Medulla oblongata (tissue), 1 donor: ENCODE results near the gene DNASE1L2.

Source experiments
- DNase-seq: peaks from one replicate; pipeline ENCODE4 v3.0.0-alpha.2; 2015; ENCODE audit errors: extremely low spot score

Gene DNASE1L2

DNA sequence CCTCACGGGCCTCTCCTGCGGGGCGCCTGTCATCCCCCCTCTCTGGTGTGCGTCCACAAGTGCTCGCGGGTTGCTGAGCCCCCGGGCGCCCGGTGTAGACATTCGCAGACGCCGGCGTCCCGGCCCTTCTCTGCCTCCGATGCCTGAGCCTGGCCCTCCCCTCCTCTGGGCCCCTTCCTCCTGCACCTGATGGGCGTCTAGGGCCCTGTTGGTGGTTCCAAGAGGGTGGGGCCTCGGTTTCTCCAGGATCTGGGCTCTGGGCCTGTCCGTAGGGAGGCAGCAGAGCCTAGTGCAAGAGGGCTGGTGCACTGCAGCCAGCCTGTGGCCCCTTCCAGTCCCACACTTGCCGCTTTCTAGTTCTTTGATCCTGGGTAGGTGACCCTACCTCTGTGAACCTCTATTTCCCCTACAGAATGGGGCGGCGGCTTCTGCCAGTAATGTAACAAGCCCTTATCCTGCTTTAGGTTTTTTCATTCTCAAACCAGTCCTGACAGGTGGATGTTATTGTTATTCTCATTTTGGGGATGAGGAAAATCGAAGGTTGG, 12.2 kb upstream of the DNASE1L2 start:
- peak; percentile 48 for DNase-seq

DNA sequence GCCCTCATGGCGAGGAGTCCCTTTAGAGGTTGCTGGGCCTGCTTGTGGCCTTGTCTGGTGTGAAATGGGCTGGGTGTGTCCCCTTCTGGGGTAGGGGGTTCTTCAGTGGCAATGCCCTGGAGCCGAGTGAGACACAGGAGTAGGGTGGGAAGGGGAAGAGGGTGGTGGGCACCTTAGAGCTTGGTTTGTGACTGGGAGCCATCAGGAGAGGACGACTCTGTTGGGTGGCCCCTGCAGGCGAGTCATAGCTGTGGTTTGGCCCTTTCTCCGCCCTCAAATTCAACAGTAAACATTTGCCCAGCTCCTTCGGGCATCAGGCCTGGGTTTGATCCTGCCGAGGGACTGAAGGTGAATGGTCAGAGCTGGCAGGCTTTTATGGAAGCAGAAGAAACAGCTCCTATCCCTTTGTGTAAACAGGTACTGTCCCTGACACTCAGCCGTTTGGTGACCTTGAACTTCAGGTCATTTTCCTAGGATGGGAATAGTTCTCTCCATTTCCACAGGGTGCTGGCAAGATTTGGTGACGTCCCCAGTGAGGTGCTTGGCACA, 9.9 kb upstream of the DNASE1L2 start:
- DNase-seq = no peak

DNA sequence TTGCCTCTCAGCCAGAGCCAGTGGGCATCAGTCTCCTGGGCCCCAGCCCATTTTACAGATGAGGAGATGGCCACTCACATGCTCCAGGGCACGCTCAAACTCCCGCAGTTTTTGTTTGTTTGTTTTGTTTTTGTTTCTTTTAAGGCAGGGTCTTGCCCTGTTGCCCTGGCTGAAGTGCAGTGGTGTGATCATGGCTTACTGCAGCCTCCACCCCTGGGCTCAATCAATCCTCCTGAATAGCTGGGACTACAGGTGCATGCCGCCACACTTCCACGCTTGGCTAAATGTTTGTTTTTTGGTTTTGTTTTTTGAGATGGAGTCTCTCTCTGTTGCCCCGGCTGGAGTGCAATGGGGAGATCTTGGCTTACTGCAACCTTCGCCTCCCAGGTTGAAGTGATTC, 9.3 kb upstream of the DNASE1L2 start:
- DNase-seq = no peak

DNA sequence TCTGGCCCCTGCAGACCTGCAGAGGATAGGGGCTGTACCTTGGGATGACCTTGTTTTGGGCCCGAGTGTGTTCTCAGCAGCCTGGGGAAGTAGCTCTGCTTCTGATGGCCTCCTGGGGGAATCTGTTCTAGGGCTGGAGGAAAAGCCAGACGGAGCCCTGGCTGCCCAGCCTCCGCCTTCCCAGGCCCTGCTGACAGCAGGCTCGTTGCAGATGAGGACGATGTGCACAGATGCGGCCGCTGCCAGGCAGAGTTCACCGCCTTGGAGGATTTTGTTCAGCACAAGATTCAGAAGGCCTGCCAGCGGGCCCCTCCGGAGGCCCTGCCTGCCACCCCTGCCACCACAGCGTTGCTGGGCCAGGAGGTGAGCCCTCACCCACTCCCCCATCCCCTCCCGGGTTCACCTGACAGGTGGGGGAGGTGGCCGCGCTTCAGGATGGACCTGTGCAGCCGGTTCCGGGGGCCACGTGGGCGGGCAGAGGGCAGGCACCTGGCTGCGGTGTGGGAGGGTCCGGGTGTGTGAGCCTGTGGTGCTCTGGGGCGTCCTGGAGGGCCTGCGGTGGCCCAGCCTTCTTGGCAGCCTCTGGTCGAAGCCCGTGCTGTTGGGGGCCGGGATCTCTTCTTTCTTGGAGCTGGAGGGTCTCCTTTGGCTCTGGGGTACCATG, 8.0 kb upstream of the DNASE1L2 start:
- no peak for DNase-seq

DNA sequence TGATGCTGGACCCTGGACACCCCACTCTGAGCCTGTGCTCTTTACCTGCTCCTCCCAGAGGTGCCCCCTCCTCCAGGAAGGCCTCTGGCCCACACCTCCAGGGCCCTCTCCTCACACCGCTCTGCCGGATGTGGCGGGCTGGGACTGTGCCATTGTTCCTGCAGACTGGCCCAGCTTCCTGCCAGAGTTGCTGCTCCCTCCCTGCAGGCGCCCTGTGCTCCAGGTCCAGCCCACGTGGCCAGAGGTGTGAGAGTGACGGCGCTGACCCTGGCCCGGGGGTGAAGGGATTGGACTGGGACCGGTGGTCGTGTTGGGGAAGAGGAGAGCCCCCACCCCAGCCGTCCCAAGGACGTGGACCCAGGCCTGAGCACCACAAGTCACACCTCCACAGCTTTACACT, 7.2 kb upstream of the DNASE1L2 start:
- DNase-seq = no peak

GRCh38 chr16:2229632-2230250, 6.5 kb upstream of the DNASE1L2 start:
- DNase-seq = no peak

DNA sequence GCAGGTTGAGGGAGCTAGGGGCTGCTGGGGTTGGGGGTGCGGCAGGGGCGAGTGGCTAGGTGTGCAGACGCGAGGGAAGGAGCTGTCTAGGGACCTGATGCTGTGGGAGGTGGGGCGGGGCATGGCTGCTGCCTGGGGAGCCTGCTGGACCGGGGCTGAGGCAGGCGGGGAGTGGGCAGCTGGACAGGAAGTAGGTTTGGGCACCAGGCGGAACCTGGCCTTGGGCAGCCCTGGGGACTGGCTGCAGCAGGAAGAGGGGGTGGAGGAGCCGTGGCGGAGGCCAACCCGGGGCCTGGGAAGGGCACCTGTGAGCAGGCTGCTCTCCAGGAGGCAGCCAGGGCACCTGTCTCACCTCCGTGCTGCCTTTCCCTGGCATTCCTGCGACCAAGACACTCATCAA, 5.9 kb upstream of the DNASE1L2 start:
- DNase-seq = no peak

- no peak for DNase-seq
Observed at GRCh38 chr16:2231016-2231931, 5.0 kb upstream of the DNASE1L2 start.

DNA sequence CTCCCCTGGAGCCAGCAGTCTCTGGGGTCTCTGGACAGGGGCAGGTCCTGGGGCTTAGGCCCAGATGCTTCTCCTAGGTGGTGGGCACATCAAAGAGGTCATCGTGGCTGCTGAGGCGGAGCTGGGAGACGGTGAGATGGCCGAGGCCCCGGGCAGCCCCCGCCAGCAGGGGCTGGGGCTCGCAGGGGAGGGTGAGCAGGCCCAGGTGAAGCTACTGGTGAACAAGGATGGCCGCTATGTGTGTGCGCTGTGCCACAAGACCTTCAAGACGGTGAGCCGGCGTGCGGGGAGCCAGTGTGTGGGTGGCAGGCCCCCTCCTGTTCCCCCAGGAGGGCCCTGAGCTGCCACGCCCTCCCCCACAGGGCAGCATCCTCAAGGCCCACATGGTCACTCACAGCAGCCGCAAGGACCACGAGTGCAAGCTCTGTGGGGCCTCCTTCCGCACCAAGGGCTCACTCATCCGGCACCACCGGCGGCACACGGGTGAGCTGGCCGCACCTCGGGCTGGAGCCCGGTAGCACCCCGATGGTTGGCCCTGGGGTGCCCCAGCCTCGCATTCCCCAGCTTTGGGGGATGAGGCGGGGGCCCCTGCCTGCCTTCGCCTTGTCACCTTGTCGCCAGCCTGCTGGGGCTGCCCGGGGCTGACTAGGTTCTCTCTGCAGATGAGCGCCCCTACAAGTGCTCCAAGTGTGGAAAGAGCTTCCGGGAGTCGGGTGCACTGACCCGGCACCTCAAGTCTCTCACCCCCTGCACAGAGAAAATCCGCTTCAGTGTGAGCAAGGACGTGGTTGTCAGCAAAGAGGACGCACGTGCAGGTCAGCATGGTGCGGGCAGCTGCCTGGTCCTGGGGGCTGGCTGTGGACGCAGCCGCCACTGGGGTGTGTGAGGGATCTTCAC, 3.9 kb upstream of the DNASE1L2 start:
- DNase-seq = no peak

GRCh38 chr16:2233046-2233775, 3.0 kb upstream of the DNASE1L2 start:
- DNase-seq = no peak

- DNase-seq = no peak
Observed at GRCh38 chr16:2233872-2234812, 2.1 kb upstream of the DNASE1L2 start.

DNA sequence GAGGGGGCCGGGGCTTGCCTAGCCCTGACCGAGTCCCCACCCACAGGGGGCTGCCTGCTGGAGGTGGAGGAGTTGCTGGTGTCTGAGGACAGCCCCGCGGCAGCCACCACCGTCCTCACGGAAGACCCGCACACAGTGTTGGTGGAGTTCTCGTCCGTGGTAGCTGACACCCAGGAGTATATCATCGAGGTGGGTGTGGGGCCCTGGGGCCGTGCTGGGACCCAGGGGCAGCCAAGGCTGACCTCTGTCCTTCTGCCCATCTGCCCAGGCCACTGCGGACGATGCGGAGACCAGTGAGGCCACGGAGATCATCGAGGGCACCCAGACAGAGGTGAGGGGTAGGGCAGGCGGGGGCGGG, 1.5 kb upstream of the DNASE1L2 start:
- no peak for DNase-seq

DNA sequence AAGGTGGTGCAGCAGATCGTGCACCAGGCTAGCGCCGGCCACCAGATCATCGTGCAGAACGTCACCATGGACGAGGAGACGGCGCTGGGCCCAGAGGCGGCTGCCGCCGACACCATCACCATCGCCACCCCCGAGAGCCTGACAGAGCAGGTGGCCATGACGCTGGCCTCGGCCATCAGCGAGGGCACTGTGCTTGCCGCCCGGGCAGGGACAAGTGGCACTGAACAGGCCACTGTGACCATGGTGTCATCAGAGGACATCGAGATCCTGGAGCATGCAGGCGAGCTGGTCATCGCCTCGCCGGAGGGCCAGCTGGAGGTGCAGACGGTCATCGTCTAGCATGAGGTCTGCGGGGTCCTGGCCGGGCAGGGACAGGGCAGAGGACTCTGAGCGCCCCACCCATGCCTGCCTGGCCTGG, 1.0 kb upstream of the DNASE1L2 start:
- DNase-seq = no peak

GRCh38 chr16:2235695-2236336, 428 bp upstream of the DNASE1L2 start:
- DNase-seq = no peak

DNA sequence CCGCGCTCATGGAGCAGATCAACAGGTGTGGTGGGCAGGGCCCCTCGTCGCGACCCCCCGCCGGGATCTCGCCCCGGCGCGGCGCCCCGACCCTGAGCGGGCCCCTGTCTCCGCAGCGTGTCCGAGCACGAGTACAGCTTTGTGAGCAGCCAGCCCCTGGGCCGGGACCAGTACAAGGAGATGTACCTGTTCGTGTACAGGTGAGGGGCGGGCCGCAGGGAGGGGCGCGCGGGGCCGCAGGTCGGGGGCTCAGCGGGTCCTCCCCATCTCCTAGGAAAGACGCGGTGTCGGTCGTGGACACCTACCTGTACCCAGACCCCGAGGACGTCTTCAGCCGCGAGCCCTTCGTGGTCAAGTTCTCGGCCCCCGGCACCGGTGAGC, 848 bp downstream of the DNASE1L2 start:
- no peak for DNase-seq

DNA sequence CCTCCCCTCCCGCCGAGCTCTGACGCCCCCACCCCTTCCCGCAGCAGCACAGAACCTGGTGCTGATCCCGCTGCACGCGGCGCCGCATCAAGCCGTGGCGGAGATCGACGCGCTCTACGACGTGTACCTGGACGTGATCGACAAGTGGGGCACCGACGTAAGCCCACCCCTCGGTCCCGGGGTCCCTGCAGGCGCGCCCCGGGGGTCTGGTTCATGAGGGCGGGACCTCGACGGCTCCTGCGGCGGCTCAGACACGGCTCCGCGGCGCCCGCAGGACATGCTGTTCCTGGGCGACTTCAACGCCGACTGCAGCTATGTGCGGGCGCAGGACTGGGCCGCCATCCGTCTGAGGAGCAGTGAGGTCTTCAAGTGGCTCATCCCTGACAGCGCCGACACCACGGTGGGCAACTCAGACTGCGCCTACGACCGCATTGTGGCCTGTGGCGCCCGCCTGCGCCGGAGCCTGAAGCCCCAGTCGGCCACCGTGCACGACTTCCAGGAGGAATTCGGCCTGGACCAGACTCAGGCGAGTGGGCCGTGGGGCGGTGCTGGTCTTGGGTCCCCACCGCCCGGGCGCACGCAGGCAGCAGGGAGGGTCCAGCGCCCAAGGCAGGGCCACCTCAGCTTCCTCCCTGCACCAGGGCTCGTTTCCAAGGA, 1.4 kb downstream of the DNASE1L2 start:
- no peak for DNase-seq

DNA sequence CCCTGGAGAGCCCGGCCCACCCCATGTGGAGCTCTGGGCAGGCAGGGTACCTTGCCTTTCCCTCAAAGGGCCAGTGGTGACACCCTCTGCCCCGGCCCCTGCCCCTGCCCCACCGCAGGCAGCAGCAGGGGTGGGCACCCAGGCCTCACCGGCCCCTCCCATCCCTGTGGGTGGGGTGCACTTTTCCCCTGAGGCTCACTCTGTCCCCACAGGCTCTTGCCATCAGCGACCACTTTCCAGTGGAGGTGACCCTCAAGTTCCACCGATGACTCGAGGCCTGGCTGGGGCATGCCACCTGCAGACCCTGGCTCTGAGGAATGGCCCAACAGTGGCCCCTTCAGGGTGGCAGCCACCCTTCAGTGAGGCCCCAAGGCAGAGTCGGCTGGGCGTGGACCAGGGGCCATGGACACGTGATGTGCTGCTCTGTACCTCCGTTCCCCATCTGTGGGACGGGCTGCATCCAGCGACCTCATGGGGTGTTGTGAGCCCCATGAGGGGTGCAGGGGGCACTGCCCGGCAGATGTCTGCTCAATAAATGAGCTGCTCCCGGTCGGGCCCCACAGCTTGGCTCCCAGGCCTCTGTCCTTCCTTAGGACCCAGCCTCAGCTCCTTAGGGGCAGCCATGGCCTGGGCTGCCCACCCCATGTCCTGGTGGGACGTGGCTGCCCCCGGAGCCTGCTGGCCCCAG, 2.0 kb downstream of the DNASE1L2 start:
- DNase-seq = no peak
